Gastrocnemius medialis (tissue), 4 donors: ENCODE data around the gene CHST13. TPM values are rescaled to one million over a fixed set of nuclear protein-coding genes. Genes with fewer than 3 reads are reported as not detected.

Experiments
- ATAC-seq, 2 donors: fragments of 150-250 bp; one replicate each; pipeline ENCODE4 v1.9.1; 2016
- DNase-seq, 2 donors: peaks; one replicate each; pipeline ENCODE4 v3.0.0-alpha.2; 2019
- H3K27ac ChIP-seq, 4 donors: fragments of 200-600 bp; sonication (generic); 1 replicate in 1 of 4; 2 replicates in 3 of 4; pipeline ENCODE4 v1.5.1; 2016 to 2018; ENCODE audit warnings: mild to moderate bottlenecking in 2 of 4, moderate library complexity in 1 of 4
- H3K27me3 ChIP-seq, 3 donors: fragments of 200-600 bp; sonication (generic) in 2 of 3; 1 replicate in 1 of 3; 2 replicates in 2 of 3; pipeline versions ENCODE4 v1.5.1 to v1.6.0; 2016 to 2019; ENCODE audit warnings: mild to moderate bottlenecking in 1 of 3, moderate library complexity in 1 of 3
- H3K36me3 ChIP-seq, 2 donors: fragments of 200-600 bp; sonication (generic) in 1 of 2; one replicate each; pipeline ENCODE4 v1.5.1; 2017 to 2018
- H3K4me1 ChIP-seq, 2 donors: fragments of 200-600 bp; sonication (generic) in 1 of 2; one replicate each; pipeline ENCODE4 v1.5.1; 2016 to 2017; ENCODE audit warnings: mild to moderate bottlenecking in 2 of 2
- H3K4me3 ChIP-seq, 4 donors: fragments of 200-600 bp; sonication (generic) in 3 of 4; 1 replicate in 1 of 4; 2 replicates in 3 of 4; pipeline ENCODE4 v1.5.1; 2016 to 2019; ENCODE audit warnings: mild to moderate bottlenecking in 2 of 4
- H3K9me3 ChIP-seq, 3 donors: fragments of 200-600 bp; sonication (generic) in 2 of 3; 1 replicate in 1 of 3; 2 replicates in 2 of 3; pipeline ENCODE4 v1.5.1; 2016 to 2019
- POLR2A ChIP-seq, 2 donors: fragments of 450-650 bp; IDR thresholded peaks; one replicate each; pipeline ENCODE4 v1.6.1; 2017; ENCODE audit warnings: antibody characterized with exemption in 2 of 2, mild to moderate bottlenecking in 2 of 2, moderate library complexity in 2 of 2
- in situ Hi-C, 4 donors: fragments of 200-750 bp; cut with MboI; loops; one replicate each; pipeline versions ENCODE4 v1.15.0 to v1.8.0; 2017; ENCODE audit warnings: low sequenced_read_pairs in 4 of 4
- intact Hi-C: fragments of 100-400 bp; cut with DNase I; formaldehyde crosslinking; loops from one replicate; pipeline ENCODE4 v1.15.1; 2023; ENCODE audit warnings: low total_unique reads
- total RNA-seq, 4 donors: library from RNA; depleted of rRNA; stranded (reverse); fragments of >200 nt; gene quantifications; one replicate each; pipeline versions ENCODE4 v1.1.0 to v1.2.3, GENCODE V29; 2016
- TF ChIP-seq, protein P1 (sequence below), 5 experiments: fragments of 450-650 bp in 3 of 5; fragments of 200-600 bp in 2 of 5; sonication (generic) in 2 of 5; IDR thresholded peaks in 4 of 5; conservative IDR thresholded peaks in 1 of 5; 1 replicate in 4 of 5; 2 replicates in 1 of 5; pipeline ENCODE4 v1.5.1; 2016 to 2019; ENCODE audit warnings: antibody characterized with exemption in 5 of 5, mild to moderate bottlenecking in 3 of 5, moderate library complexity in 3 of 5

The CHST13 gene
- total RNA-seq, 4 donors from 2014 or later: 0.49 TPM; not detected in 3

GRCh38 chr3:126503701-126504100, 20.3 kb upstream of the CHST13 start:
- DNase-seq: no peak

GRCh38 chr3:126507886-126508285, 16.1 kb upstream of the CHST13 start:
- Histone ChIP-seq H3K4me1 (peaks cover 0 to 6% of the 10 kb centered on the region in 2 donors), H3K27ac (no peak overlapping the region), H3K27me3 (no peaks in the 10 kb centered on the region), H3K4me3 (no peak overlapping the region), H3K36me3 (no peaks in the 10 kb centered on the region), H3K9me3 (no peaks in the 10 kb centered on the region)
- TF ChIP-seq POLR2A (IDR thresholded peaks at IDR 0.05): no peak
- TF ChIP-seq, protein P1, sequence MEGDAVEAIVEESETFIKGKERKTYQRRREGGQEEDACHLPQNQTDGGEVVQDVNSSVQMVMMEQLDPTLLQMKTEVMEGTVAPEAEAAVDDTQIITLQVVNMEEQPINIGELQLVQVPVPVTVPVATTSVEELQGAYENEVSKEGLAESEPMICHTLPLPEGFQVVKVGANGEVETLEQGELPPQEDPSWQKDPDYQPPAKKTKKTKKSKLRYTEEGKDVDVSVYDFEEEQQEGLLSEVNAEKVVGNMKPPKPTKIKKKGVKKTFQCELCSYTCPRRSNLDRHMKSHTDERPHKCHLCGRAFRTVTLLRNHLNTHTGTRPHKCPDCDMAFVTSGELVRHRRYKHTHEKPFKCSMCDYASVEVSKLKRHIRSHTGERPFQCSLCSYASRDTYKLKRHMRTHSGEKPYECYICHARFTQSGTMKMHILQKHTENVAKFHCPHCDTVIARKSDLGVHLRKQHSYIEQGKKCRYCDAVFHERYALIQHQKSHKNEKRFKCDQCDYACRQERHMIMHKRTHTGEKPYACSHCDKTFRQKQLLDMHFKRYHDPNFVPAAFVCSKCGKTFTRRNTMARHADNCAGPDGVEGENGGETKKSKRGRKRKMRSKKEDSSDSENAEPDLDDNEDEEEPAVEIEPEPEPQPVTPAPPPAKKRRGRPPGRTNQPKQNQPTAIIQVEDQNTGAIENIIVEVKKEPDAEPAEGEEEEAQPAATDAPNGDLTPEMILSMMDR (IDR thresholded peaks at IDR 0.05 in 4 of 5, conservative IDR thresholded peaks at IDR 0.05 in 1 of 5): no peak
- DNase-seq (no peak), ATAC-seq (no peak)
- in situ Hi-C loops (no loop called here), intact Hi-C loops (no loop called here)

More at GRCh38 chr3:126503701-126504100, 20.3 kb upstream of the CHST13 start:
- intact Hi-C loops (no loop called here), in situ Hi-C loops (no loop called here)
- Histone ChIP-seq H3K4me3 (no peak overlapping the region), H3K36me3 (no peaks in the 10 kb centered on the region), H3K27ac (no peak overlapping the region), H3K27me3 (no peaks in the 10 kb centered on the region), H3K4me1 (no peaks in the 10 kb centered on the region), H3K9me3 (no peaks in the 10 kb centered on the region)
- ATAC-seq: no peak
- TF ChIP-seq, protein P1 (IDR thresholded peaks at IDR 0.05 in 4 of 5, conservative IDR thresholded peaks at IDR 0.05 in 1 of 5): no peak
- no peak for TF ChIP-seq POLR2A (IDR thresholded peaks at IDR 0.05)

GRCh38 chr3:126508564-126508964, 15.4 kb upstream of the CHST13 start:
- TF ChIP-seq, protein P1 (IDR thresholded peaks at IDR 0.05 in 4 of 5, conservative IDR thresholded peaks at IDR 0.05 in 1 of 5): no peak
- no peak for TF ChIP-seq POLR2A (IDR thresholded peaks at IDR 0.05)
- in situ Hi-C loops (no loop called here), intact Hi-C loops (no loop called here)
- DNase-seq (no peak), ATAC-seq (no peak)
- Histone ChIP-seq H3K4me1 (peaks cover 0 to 6% of the 10 kb centered on the region in 2 donors), H3K27me3 (no peaks in the 10 kb centered on the region), H3K36me3 (no peaks in the 10 kb centered on the region), H3K4me3 (no peak overlapping the region), H3K9me3 (no peaks in the 10 kb centered on the region), H3K27ac (no peak overlapping the region)

DNA sequence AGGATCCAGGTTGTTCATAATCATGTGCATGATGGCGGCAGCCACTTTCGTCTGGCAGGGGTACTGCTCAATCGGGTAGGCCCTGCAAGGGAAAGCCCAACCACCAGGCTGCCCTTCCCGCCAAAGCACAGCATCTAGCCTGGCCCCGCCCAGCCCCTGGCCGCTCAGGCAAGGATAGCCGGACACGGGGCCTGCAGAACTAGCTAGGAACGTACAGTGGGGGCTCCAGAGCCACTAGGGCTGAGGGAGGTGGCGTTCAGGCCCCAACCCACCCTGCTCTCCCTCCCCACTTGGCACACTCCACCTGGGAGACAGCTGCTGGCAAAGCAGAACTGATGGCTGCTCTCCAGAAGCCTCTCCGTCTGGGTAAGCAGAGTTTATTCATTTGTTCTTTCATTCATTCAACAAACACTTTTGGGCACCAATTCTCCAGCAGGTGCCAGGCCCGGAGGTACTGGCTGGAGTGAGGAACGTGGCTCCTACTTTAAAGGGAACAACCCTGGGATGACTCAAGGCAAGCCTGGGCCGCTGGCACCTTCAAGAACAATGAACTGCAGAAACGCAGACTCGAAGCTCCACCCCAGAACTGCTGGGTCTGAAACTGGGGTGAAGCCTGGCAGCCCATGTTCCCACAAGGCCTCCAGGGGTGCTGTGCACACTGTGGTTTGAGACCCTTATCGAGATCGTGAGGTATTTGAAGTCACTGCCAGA, 14.2 kb upstream of the CHST13 start:
- no peaks in the 10 kb centered on the region for H3K9me3 ChIP-seq
- intact Hi-C loops (no loop called here), in situ Hi-C loops (no loop called here)
- peaks cover 0 to 6% of the 10 kb centered on the region in 2 donors for H3K4me1 ChIP-seq
- no peak overlapping the region for H3K4me3 ChIP-seq
- no peak for ATAC-seq
- no peak overlapping the region for H3K27ac ChIP-seq
- H3K36me3 ChIP-seq: no peaks in the 10 kb centered on the region
- DNase-seq: no peak
- no peaks in the 10 kb centered on the region for H3K27me3 ChIP-seq
- TF ChIP-seq, protein P1 (IDR thresholded peaks at IDR 0.05 in 4 of 5, conservative IDR thresholded peaks at IDR 0.05 in 1 of 5): no peak
- no peak for TF ChIP-seq POLR2A (IDR thresholded peaks at IDR 0.05)
